Inflammatory macrophage treated with lipopolysaccharide for 4 hours (primary cell): ENCODE data around the gene MAMSTR.
A peak's percentile ranks its signal among the peaks of the same experiment; 100 is the strongest.

Source experiments
- DNase-seq: peaks from one replicate; pipeline ENCODE4 v3.0.0-alpha.2; 2020

MAMSTR gene

GRCh38 chr19:48746110-48746509 is 26.6 kb upstream of the MAMSTR start:
- no peak for DNase-seq

- DNase-seq: peak; percentile 82
Measured at GRCh38 chr19:48745208-48745995, 25.9 kb upstream of the MAMSTR start.

DNA sequence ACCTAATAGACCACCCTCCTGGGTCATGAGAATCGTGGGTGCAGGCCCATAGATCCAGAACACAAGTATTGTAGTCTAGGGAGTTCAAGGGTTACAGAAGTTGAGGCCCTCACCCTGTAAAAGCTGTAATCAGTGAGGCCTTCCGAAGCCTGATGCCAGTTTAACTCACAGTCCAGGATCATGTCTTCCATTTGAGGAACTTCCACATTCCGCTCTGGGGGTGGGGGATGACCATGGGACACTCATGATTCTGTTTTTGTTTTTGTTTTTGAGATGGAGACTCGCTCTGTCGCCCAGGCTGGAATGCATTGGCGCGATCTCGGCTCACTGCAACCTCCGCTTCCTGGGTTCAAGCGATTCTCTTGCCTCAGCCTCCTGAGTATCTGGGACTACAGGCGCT is 22.6 kb upstream of the MAMSTR start:
- peak; percentile 57 for DNase-seq

DNA sequence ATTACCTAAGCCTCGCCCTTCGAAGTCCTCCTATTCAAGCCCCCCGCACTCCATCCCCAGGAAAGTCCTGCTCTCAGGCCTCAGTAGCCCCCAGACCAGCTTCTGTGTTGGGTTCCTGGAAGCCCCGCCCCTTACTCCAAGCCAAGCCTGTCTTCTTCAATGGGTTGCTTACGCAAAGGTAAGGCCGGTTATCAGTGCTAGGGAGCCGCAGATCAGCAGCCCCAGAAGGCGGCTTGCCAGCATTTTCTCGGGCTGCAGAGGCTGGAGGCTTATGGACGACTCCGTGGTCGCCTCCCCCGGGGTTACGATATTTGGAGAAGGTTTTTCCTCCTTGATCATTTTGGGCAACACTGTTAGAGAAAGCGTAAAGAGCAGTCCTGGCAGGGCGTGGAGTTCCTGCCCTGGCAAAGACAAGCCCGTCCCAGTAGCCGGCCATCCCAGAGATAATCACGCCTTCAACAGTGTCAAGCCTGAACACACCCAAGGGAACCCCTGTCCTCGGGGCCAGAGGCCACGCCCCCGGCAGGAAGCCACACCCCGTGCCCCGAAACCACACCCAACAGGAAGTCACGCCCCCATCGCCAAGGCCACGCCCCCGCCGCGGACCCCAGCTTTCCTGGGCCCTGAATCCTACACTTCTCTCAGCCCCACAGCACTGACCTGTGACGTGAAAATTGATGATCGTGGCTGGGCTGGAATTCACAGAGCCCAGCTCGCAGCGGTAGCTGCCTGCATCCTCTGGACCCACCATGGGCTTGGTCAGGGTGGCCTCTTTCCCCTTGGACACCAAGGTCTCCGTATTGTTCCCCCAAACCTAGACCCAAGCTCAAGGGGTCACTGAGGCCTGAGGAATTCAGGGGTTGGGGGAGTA is 21.8 kb upstream of the MAMSTR start:
- DNase-seq: peak; percentile 19

- no peak for DNase-seq
Measured at GRCh38 chr19:48740164-48740972, 20.8 kb upstream of the MAMSTR start, which contains the start of gene RASIP1. RASIP1 (minus strand) TSS chr19:48740610; CDS start chr19:48740282, 328 bp downstream.

- DNase-seq: no peak
Measured at GRCh38 chr19:48739404-48740163, 20.1 kb upstream of the MAMSTR start.

DNA sequence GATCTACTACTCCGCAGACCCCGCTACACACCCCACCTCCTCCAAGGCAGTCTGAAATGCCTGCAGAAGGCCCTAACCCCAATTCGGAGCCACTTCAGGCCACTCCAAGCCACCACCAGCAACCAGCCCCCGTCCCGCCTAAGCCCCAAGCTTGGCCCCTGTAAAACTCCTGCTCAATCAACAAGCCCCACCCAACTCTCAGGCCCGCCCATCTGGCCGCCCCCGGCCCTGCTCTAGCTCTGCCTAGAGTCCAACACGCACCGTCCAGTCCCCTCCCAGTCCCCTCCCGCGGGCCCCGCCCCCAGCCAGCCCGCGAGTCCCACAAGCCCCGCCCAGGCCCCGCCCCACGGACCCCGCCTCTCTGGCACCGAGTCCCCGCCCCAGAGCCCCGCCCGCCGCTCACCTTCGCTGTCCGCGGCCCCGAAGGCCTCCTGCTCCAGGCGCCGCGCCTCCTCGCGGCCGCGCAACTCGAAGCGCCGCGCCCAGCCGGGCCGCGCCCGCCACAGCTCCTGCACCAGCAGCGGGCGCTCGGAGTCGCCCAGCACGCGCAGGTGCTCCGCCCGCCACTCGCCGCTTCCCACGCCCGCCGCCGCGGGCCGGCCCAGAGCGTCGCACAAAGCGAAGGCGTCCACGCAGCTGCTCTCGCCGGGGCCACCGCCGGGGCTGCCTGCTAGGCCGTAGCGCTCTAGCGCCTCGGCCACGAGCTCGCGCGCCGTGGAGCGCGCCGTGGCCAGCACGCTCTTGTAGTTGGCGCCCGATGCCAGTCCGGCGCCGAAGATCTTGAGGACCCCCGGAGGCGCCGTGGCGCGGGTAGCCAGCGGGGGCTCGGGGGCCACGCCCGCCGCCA is 19.3 kb upstream of the MAMSTR start:
- DNase-seq: peak; percentile 82

DNA sequence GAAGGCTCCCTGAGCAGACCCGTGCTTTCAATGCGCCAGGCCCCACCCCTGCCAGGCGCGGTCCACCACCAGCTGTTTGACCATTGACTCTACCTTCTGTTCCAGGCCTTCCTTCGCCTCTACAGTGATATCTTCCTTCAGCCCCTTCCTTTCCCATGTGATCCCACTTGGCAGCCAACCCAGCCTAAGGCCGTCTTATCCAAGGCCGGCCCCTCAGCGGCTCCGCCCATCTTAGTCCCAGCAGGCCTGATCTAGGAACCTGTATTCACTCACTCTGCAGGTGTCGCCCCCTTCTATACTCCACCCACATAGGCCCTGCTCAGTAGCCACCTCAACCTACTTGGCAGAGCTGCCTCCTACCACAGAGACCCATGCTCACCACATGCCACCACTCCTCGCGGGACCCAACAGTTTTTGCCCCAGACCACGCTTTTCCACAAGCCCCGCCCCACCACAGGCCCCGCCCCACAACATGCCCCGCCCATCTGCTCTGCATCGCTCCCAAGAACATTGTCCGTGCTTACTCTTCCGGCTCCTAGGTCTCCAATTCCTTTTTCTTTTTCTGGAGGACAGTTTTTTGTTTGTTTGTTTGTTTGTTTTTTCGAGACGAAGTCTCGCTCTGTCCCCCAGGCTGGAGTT is 18.0 kb upstream of the MAMSTR start:
- no peak for DNase-seq

DNA sequence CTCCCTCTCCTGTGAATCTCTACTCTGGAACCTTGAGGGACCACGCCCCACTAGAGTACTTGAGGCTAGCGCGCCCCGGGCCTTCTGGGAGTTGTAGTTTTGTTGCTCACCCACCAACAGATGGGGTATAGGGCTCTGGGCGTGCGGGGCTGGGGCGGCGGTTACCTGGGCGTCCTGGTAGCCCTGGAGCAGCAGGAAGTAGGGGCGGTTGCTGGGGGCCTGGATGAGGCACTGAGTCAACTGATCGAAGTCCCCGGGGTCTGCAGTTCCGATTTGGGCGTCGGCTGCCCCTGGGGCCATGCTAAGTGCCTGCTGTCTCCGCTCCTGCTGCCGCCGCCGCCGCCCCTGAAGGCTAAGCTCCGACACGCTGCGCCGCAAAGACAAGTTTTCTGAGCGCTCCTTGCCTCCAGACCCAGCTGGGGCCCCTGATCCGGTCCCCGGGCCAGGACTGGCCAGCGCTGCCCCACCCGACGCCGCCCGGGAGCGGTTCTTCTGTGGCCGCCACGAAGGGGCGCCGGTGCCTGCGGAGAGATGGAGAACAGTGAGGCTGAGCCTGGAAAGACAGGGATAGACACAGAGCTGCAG is 15.6 kb upstream of the MAMSTR start:
- DNase-seq: no peak

DNA sequence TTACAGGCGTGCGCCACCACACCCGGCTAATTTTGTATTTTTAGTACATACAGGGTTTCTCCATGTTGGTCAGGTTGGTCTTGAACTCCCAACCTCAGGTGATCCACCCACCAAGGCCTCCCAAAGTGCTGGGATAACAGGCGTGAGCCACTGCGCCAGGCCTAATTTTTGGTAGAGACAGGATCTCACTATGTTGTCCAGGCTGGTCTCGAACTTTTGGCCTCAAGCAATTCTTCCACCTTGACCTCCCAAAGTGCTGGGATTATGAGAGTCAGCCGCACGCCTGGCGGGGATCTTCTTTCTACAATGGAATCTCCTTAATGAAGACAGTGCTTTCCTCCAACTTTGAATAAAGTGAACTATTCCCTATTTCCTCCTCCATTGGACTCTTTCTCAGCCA is 15.1 kb upstream of the MAMSTR start:
- DNase-seq: no peak

- DNase-seq: no peak
Measured at GRCh38 chr19:48731452-48731851, 11.9 kb upstream of the MAMSTR start.

- no peak for DNase-seq
Measured at GRCh38 chr19:48728911-48729664, 9.6 kb upstream of the MAMSTR start.

- DNase-seq: peak; percentile 73
Measured at GRCh38 chr19:48726556-48726955, 7.0 kb upstream of the MAMSTR start.

GRCh38 chr19:48724796-48725753 is 5.5 kb upstream of the MAMSTR start:
- peak; percentile 68 for DNase-seq

- DNase-seq: no peak
Measured at GRCh38 chr19:48722196-48722708, 2.7 kb upstream of the MAMSTR start.

GRCh38 chr19:48720613-48721296 is 1.2 kb upstream of the MAMSTR start:
- DNase-seq: peak; percentile 97

GRCh38 chr19:48720251-48720612 is 707 bp upstream of the MAMSTR start:
- DNase-seq: no peak
